GM15510 (cell line): ENCODE data around the gene DVL1.
A peak's percentile ranks its signal among the peaks of the same experiment; 100 is the strongest.

ENCODE experiments used
- POLR2A ChIP-seq: IDR thresholded peaks from 3 replicates; pipeline ENCODE4 v1.6.1; 2011; ENCODE audit warnings: borderline replicate concordance; ENCODE audit not compliant: insufficient read length; ENCODE audit errors: extremely low read depth

Gene DVL1

GRCh38 chr1:1318777-1319645, 30.2 kb downstream of the DVL1 start:
- TF ChIP-seq POLR2A: no peak

- no peak for TF ChIP-seq POLR2A
These were observed 31.0 kb downstream of the DVL1 start for GRCh38 chr1:1318131-1318652.

- no peak for TF ChIP-seq POLR2A
These were observed 31.8 kb downstream of the DVL1 start for GRCh38 chr1:1317420-1317819.

GRCh38 chr1:1315435-1315954, 33.7 kb downstream of the DVL1 start:
- TF ChIP-seq POLR2A: no peak

- TF ChIP-seq POLR2A: no peak
These were observed 34.4 kb downstream of the DVL1 start for GRCh38 chr1:1314678-1315335.

- TF ChIP-seq POLR2A: no peak
These were observed 35.0 kb downstream of the DVL1 start for GRCh38 chr1:1314237-1314586.

GRCh38 chr1:1313500-1314236, 35.5 kb downstream of the DVL1 start:
- TF ChIP-seq POLR2A: no peak

- no peak for TF ChIP-seq POLR2A
These were observed 36.5 kb downstream of the DVL1 start for GRCh38 chr1:1312450-1313314.

GRCh38 chr1:1311107-1312104, 37.8 kb downstream of the DVL1 start:
- peak; percentile 15 for TF ChIP-seq POLR2A

GRCh38 chr1:1310476-1311053, 38.7 kb downstream of the DVL1 start:
- TF ChIP-seq POLR2A: no peak

GRCh38 chr1:1310109-1310385, 39.2 kb downstream of the DVL1 start:
- no peak for TF ChIP-seq POLR2A

GRCh38 chr1:1309251-1310108, 39.7 kb downstream of the DVL1 start:
- TF ChIP-seq POLR2A: no peak
